ENCODE data around the gene MTARC2.

Gene MTARC2

DNA sequence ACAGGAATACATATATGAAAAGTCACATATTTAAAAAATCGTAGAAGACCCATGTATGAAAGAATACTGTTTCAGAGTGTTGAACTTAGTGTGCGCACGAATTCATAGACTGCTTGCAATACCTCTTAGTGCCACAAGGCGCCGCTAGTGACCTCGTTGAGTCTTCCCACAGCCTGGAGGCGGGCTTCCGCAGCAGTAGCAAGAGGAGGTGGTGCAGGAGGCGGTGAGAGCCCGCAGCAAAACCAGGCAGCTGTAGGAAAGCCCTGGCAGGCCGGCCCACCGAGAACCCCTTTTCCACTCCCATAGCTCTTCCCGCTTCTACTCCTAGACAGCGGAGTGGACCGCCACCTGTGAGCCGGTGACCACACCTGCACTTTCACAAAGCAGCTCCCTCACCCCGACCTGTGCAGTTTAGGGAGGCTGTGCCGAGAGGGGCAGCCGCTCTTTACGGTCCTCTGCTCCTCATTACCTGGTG lies 62.1 kb downstream of the MTARC2 start:
- H3K9me3 ChIP-seq (ENCODE audit: severe bottlenecking) = no peaks in the 10 kb centered on the region
- no peak overlapping the region for H3K4me3 ChIP-seq (ENCODE audit: low read depth, low read length)
- peaks cover 54% of the 10 kb centered on the region for H3K36me3 ChIP-seq
- H3K27ac ChIP-seq = no peak overlapping the region
- no peaks in the 10 kb centered on the region for H3K27me3 ChIP-seq (ENCODE audit: insufficient read depth, low read depth, severe bottlenecking)
- peak; percentile 83 for DNase-seq
- TF ChIP-seq, protein P1, sequence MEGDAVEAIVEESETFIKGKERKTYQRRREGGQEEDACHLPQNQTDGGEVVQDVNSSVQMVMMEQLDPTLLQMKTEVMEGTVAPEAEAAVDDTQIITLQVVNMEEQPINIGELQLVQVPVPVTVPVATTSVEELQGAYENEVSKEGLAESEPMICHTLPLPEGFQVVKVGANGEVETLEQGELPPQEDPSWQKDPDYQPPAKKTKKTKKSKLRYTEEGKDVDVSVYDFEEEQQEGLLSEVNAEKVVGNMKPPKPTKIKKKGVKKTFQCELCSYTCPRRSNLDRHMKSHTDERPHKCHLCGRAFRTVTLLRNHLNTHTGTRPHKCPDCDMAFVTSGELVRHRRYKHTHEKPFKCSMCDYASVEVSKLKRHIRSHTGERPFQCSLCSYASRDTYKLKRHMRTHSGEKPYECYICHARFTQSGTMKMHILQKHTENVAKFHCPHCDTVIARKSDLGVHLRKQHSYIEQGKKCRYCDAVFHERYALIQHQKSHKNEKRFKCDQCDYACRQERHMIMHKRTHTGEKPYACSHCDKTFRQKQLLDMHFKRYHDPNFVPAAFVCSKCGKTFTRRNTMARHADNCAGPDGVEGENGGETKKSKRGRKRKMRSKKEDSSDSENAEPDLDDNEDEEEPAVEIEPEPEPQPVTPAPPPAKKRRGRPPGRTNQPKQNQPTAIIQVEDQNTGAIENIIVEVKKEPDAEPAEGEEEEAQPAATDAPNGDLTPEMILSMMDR (IDR thresholded peaks at IDR 0.05; ENCODE audit: low read depth, low read length) = peak; percentile 92

DNA sequence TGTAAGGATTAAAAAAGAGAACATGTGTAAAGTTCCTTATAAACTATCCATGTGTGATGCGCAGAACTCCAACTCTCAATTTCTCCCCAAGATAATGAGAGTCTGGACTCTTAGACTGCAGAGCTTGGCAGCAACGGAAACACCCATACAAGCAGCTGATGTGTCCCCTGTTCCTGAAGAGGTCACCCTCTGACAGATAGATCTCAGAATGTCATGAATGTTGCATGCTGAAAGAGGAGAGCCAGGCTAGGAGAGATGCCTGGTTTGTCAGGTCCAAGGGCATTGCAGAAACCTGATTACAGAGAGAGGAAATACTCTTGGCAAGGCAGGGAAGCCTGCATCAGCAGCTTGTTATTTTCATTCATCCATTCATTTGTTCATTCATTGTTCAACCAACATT lies 62.8 kb downstream of the MTARC2 start:
- Histone ChIP-seq H3K36me3 (peaks cover 51% of the 10 kb centered on the region), H3K27ac (no peak overlapping the region), H3K4me3 (ENCODE audit: low read depth, low read length) (no peak overlapping the region), H3K27me3 (ENCODE audit: insufficient read depth, low read depth, severe bottlenecking) (no peaks in the 10 kb centered on the region), H3K9me3 (ENCODE audit: severe bottlenecking) (no peaks in the 10 kb centered on the region)
- TF ChIP-seq, protein P1 (IDR thresholded peaks at IDR 0.05; ENCODE audit: low read depth, low read length) = no peak
- no peak for DNase-seq

DNA sequence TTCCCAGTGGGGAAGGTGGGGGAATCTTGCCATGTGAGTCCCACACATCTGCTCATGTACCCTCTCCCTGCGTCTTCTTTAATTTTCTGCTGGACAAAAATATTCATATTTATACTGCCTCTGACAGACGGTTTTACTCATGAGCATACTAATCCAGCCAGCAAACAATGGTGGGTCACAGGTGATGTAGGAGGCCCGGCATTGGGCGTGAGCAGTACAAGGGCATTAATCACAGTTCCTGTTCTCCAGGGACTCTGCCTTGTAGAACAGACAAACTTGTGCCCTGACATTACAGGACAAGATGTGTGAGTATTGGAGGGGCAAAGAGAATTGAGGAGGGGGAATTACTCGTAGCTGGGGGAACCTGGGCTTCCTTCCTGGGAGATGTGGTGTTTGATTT lies 63.6 kb downstream of the MTARC2 start:
- H3K4me3 ChIP-seq (ENCODE audit: low read depth, low read length) = no peak overlapping the region
- H3K36me3 ChIP-seq = peaks cover 51% of the 10 kb centered on the region
- no peaks in the 10 kb centered on the region for H3K9me3 ChIP-seq (ENCODE audit: severe bottlenecking)
- no peaks in the 10 kb centered on the region for H3K27me3 ChIP-seq (ENCODE audit: insufficient read depth, low read depth, severe bottlenecking)
- DNase-seq = no peak
- TF ChIP-seq, protein P1 (IDR thresholded peaks at IDR 0.05; ENCODE audit: low read depth, low read length) = no peak
- H3K27ac ChIP-seq = no peak overlapping the region

DNA sequence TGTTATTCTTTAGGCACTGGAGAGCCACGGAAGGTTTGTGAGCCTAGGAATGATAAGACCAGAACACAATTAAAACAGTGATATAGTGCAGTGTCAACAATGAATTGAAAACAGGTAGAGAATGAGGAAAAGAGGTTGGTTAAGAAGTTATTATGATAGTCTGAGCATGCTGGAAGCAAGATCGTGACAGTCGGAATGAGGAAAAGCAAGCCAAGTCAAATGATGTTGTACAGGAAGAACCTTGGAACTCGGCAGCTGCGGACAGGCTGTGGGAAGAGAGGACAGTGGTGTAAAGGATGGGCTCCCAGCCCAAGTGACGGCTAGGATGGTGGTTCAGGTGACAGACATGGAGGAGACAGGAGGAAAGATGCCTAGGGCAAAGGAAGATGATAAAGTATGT lies 64.2 kb downstream of the MTARC2 start:
- TF ChIP-seq, protein P1 (IDR thresholded peaks at IDR 0.05; ENCODE audit: low read depth, low read length) = no peak
- H3K27ac ChIP-seq = no peak overlapping the region
- H3K9me3 ChIP-seq (ENCODE audit: severe bottlenecking) = no peaks in the 10 kb centered on the region
- peaks cover 51% of the 10 kb centered on the region for H3K36me3 ChIP-seq
- no peak overlapping the region for H3K4me3 ChIP-seq (ENCODE audit: low read depth, low read length)
- DNase-seq = no peak
- no peaks in the 10 kb centered on the region for H3K27me3 ChIP-seq (ENCODE audit: insufficient read depth, low read depth, severe bottlenecking)

DNA sequence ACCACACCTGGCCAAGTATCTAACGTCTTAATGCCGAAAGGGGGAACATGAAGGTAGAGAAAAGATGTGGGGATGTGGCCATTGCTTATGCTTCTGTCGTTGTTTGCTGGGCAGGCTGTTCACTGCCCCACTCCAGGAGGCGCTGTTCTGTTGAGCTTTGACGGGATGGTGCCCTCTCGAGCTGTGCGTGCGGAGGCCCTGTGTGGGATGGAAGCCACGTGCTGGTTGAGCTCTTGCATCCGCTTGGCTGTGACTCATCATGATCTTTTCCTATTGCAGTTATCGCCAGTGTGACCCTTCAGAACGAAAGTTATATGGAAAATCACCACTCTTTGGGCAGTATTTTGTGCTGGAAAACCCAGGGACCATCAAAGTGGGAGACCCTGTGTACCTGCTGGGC lies 64.9 kb downstream of the MTARC2 start:
- TF ChIP-seq, protein P1 (IDR thresholded peaks at IDR 0.05; ENCODE audit: low read depth, low read length) = peak; percentile 40
- DNase-seq = no peak
- Histone ChIP-seq H3K9me3 (ENCODE audit: severe bottlenecking) (no peaks in the 10 kb centered on the region), H3K27me3 (ENCODE audit: insufficient read depth, low read depth, severe bottlenecking) (no peaks in the 10 kb centered on the region), H3K36me3 (peaks cover 51% of the 10 kb centered on the region), H3K4me3 (ENCODE audit: low read depth, low read length) (no peak overlapping the region), H3K27ac (no peak overlapping the region)

DNA sequence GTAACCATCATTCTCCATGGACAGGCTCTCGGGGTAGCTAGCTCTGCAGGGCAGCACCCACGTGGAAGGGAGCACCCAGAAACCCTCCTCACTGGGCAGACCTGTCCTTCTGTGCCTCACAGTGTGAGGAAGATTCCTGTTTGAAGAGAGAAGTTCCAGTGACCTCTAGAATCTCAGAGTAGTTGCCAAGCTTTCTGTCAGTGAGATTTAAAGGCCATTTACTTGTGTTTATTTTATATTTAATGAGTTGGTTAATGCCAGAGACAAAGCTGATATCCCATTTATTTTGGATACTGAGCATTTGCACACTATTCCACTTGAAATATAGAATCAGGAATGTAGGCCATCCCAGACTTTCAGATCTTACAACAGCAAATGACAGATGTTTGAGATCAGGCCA lies 67.3 kb downstream of the MTARC2 start:
- peaks cover 39% of the 10 kb centered on the region for H3K36me3 ChIP-seq
- peaks cover 2% of the 10 kb centered on the region for H3K9me3 ChIP-seq (ENCODE audit: severe bottlenecking)
- H3K27me3 ChIP-seq (ENCODE audit: insufficient read depth, low read depth, severe bottlenecking) = no peaks in the 10 kb centered on the region
- TF ChIP-seq, protein P1 (IDR thresholded peaks at IDR 0.05; ENCODE audit: low read depth, low read length) = no peak
- H3K4me3 ChIP-seq (ENCODE audit: low read depth, low read length) = no peak overlapping the region
- no peak for DNase-seq
- no peak overlapping the region for H3K27ac ChIP-seq

Data from WERI-Rb-1 (cell line).